ENCODE measurements around the gene SYT7. TPM values are rescaled to one million over a fixed set of nuclear protein-coding genes. Genes with fewer than 3 reads are reported as not detected.

SYT7 gene
- total RNA-seq, 4 donors from 2014 or later, result 1.5 to 7.5 (median 5.1) TPM

DNA sequence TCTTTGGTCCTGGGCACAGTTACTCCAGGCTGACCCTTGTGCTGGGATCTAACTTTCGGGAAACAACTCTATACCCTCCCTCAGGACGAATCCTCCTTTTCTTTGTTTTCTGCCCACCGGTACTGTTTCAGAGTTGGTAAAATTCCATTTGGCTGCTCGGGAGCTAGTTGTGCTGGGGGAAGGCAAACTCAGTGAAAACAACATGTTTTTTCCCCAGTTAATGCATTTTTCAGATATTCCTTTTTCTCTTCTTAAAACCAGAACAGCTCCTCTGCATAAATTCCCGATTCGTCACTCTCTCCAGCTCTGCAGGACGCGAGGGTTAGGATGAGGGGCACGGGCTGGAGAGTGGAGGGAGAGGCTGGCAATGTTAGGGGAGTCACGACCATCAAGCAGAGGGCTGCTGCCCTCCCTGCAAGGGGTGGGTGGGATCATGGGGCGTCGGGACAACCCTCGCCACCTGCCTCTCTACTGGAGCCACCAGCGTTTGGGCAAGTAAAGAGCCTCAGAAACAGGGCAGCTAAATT is 41.0 kb downstream of the SYT7 start:
- no peak overlapping the region for H3K4me3 ChIP-seq (ENCODE audit: low read depth, poor library complexity, severe bottlenecking)
- 66 to 74% methylated on average over 14 of the region's 14 CpGs for WGBS, 2 donors
- TF ChIP-seq, protein P1, sequence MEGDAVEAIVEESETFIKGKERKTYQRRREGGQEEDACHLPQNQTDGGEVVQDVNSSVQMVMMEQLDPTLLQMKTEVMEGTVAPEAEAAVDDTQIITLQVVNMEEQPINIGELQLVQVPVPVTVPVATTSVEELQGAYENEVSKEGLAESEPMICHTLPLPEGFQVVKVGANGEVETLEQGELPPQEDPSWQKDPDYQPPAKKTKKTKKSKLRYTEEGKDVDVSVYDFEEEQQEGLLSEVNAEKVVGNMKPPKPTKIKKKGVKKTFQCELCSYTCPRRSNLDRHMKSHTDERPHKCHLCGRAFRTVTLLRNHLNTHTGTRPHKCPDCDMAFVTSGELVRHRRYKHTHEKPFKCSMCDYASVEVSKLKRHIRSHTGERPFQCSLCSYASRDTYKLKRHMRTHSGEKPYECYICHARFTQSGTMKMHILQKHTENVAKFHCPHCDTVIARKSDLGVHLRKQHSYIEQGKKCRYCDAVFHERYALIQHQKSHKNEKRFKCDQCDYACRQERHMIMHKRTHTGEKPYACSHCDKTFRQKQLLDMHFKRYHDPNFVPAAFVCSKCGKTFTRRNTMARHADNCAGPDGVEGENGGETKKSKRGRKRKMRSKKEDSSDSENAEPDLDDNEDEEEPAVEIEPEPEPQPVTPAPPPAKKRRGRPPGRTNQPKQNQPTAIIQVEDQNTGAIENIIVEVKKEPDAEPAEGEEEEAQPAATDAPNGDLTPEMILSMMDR (IDR thresholded peaks at IDR 0.05), result no peak
- TF ChIP-seq POLR2A (IDR thresholded peaks at IDR 0.05), result no peak
- intact Hi-C loops (cut with DNase I; ENCODE audit: low total_unique reads), result no loop called here
- no peak for DNase-seq (ENCODE audit: low spot score in 2 of 2)

DNA sequence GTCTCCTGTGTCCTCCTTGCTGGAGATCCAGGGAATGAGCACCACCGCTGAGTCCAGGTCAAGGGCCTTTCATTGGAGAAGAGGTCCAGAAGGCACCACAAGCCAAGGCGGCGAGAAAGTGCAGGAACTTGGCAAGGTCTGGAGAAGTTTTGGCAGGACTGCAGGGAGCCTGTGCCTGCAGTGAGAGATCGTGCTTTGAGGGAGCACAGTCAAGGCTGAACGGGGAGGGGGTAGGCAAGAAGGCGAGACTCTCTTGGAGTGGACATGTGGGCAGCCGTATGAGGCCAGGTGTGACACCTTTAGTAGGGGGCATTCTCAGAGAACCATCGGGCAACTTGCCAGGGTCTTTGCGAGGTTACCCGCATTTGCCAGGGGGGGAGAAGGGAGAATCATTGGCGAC is 41.9 kb downstream of the SYT7 start:
- TF ChIP-seq, protein P1 (IDR thresholded peaks at IDR 0.05), result no peak
- no peak for TF ChIP-seq POLR2A (IDR thresholded peaks at IDR 0.05)
- no peak for DNase-seq (ENCODE audit: low spot score in 2 of 2)
- no peak overlapping the region for H3K4me3 ChIP-seq (ENCODE audit: low read depth, poor library complexity, severe bottlenecking)
- intact Hi-C loops (cut with DNase I; ENCODE audit: low total_unique reads), result no loop called here
- 73 to 77% methylated on average over 11 of the region's 11 CpGs for WGBS, 2 donors

DNA sequence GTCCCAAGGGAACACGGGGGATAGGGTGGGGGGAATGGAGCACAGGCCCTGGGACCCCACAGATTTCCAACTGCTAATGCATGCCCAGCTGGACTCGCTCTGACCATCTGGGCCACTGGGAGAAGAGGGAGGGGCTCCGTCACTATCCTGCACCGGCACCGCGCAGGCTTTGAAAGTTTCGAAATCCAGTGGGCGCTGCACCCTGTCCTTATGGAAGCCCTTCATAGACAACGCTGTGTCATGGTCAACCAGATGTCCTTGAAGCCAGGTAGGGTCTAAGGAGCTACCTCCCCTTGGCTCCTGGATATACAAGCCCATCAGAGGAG is 42.3 kb downstream of the SYT7 start:
- TF ChIP-seq, protein P1 (IDR thresholded peaks at IDR 0.05), result no peak
- TF ChIP-seq POLR2A (IDR thresholded peaks at IDR 0.05), result no peak
- 91 to 96% methylated on average over 9 of the region's 9 CpGs for WGBS, 2 donors
- intact Hi-C loops (cut with DNase I; ENCODE audit: low total_unique reads), result no loop called here

DNA sequence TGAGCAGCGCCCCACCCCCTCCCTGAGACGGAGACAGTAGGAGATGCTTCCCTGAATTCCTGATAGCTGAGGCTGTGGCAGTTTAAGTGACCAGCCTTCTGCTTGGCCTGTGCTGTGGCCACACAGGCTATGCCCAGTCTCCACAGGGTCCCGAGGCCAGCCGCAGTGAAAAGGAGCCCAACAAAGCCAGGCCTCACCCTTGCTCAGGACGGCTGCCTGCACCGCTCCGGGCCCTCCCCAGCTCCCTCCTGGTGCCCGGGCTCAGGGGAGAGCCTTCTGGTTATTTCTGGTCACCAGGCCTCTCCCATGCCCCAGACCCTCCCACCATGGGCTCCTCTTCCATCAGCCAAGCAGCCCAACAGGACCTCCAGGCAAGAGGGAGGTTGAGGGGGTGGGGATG is 43.5 kb downstream of the SYT7 start:
- WGBS, 2 donors, result 90 to 100% methylated on average over 2 to 8 of the region's 8 CpGs
- TF ChIP-seq POLR2A (IDR thresholded peaks at IDR 0.05), result no peak
- TF ChIP-seq, protein P1 (IDR thresholded peaks at IDR 0.05), result no peak
- H3K4me3 ChIP-seq (ENCODE audit: low read depth, poor library complexity, severe bottlenecking), result no peak overlapping the region
- DNase-seq (ENCODE audit: low spot score in 2 of 2), result no peak
- intact Hi-C loops (cut with DNase I; ENCODE audit: low total_unique reads), result no loop called here

More for the DNA sequence above, 42.3 kb downstream of the SYT7 start:
- no peak for DNase-seq (ENCODE audit: low spot score in 2 of 2)
- no peak overlapping the region for H3K4me3 ChIP-seq (ENCODE audit: low read depth, poor library complexity, severe bottlenecking)

DNA sequence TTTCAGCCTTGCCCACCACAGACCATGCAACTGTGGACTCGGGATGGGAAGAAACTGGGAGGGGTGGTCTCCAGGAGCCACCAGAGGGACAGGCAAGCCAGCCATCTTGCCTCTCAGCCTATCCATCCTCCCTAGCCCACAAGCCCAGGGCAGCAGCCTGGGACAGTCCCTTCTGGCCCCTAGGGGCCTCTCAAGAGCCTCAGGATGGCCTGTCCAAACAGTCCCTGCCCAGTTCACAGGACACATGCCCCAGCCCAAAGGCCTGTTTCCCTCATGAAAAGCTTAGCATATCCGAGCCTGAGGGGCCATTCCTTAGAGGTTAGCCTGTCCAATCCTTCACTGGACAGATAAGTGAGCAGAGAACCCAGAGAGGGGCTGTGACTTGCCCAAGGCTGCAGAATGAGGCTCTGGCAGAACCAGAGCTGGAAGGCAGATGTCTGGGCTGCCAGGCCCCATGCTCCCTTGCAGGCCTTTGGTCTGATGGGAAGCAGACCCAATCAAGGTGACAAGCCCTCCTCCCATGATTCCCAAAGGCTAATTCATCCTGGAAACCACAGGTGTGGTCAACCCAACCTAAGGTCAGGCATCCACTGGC is 44.1 kb downstream of the SYT7 start:
- 75 to 94% methylated on average over 1 to 2 of the region's 2 CpGs for WGBS, 2 donors
- no peak overlapping the region for H3K4me3 ChIP-seq (ENCODE audit: low read depth, poor library complexity, severe bottlenecking)
- no peak for DNase-seq (ENCODE audit: low spot score in 2 of 2)
- intact Hi-C loops (cut with DNase I; ENCODE audit: low total_unique reads), result no loop called here
- TF ChIP-seq POLR2A (IDR thresholded peaks at IDR 0.05), result no peak
- TF ChIP-seq, protein P1 (IDR thresholded peaks at IDR 0.05), result no peak

Data from lower leg skin (tissue), 4 donors.